Erythroblast (primary cell): ENCODE data around the gene GPR162.
A peak's percentile ranks its signal among the peaks of the same experiment; 100 is the strongest.

Experiments
- DNase-seq, 2 experiments: peaks; one replicate each; lab custom pipeline; 2025; lab: John Stamatoyannopoulos, UW
- GATA1 ChIP-seq: IDR thresholded peaks from 2 replicates; pipeline ENCODE4 v1.6.1; 2011; ENCODE audit warnings: low read depth, mild to moderate bottlenecking, control low read depth, low read length, moderate library complexity
- POLR2A ChIP-seq: IDR thresholded peaks from 2 replicates; pipeline ENCODE4 v1.6.1; 2011; ENCODE audit warnings: mild to moderate bottlenecking, low read length

Gene GPR162

GRCh38 chr12:6782119-6782518 lies 39.5 kb upstream of the GPR162 start:
- no peak for DNase-seq

GRCh38 chr12:6782850-6783566 lies 38.6 kb upstream of the GPR162 start:
- no peak for DNase-seq
- TF ChIP-seq POLR2A (no peak), GATA1 (no peak)

More at GRCh38 chr12:6782119-6782518, 39.5 kb upstream of the GPR162 start:
- TF ChIP-seq GATA1 (no peak), POLR2A (no peak)

GRCh38 chr12:6783828-6784227 lies 37.8 kb upstream of the GPR162 start:
- DNase-seq = no peak
- TF ChIP-seq POLR2A (no peak), GATA1 (no peak)

GRCh38 chr12:6784296-6784695 lies 37.3 kb upstream of the GPR162 start:
- no peak for DNase-seq
- TF ChIP-seq POLR2A = no peak
- TF ChIP-seq GATA1 = no peak

- no peak for DNase-seq
- TF ChIP-seq POLR2A (no peak), GATA1 (no peak)
Observed at GRCh38 chr12:6784761-6785160, 36.9 kb upstream of the GPR162 start.

- no peak for TF ChIP-seq POLR2A
- TF ChIP-seq GATA1 = no peak
- DNase-seq = no peak
Observed at GRCh38 chr12:6786416-6787094, 35.1 kb upstream of the GPR162 start.

GRCh38 chr12:6787309-6787708 lies 34.3 kb upstream of the GPR162 start:
- no peak for DNase-seq

GRCh38 chr12:6788972-6789924 lies 32.4 kb upstream of the GPR162 start, which contains the start of gene CD4:
TSS of gene CD4 (plus strand) at chr12:6789528. CDS start at chr12:6800139, 10,611 bp downstream.
- no peak for DNase-seq
- TF ChIP-seq GATA1 (no peak), POLR2A (no peak)

More at GRCh38 chr12:6787309-6787708, 34.3 kb upstream of the GPR162 start:
- no peak for TF ChIP-seq GATA1
- no peak for TF ChIP-seq POLR2A

GRCh38 chr12:6790496-6791150 lies 31.0 kb upstream of the GPR162 start:
- DNase-seq = no peak
- TF ChIP-seq POLR2A (no peak), GATA1 (no peak)

- no peak for DNase-seq
- TF ChIP-seq POLR2A (no peak), GATA1 (no peak)
Observed at GRCh38 chr12:6791931-6792520, 29.6 kb upstream of the GPR162 start.

- TF ChIP-seq GATA1 (no peak), POLR2A (no peak)
- DNase-seq = no peak
Observed at GRCh38 chr12:6792522-6793201, 29.0 kb upstream of the GPR162 start.

- peak in 1 of 2 experiments; percentile 36 for DNase-seq
- TF ChIP-seq POLR2A (no peak), GATA1 (no peak)
Observed at GRCh38 chr12:6795088-6795487, 26.5 kb upstream of the GPR162 start.
